ENCODE data around the gene TYW1B. TPM values are rescaled to one million over a fixed set of nuclear protein-coding genes. Genes with fewer than 3 reads are reported as not detected.
"Not testable (repeated sequence)": the region's sequence is repeated elsewhere in the genome, so short reads cannot be mapped to it uniquely, and the experiment has no call there.

TYW1B gene
- total RNA-seq, 1 donor from 2014 or later = 2.0 TPM

- H3K4me1 ChIP-seq (ENCODE audit: insufficient read depth, low read length); H3K27me3 Mint-ChIP-seq (ENCODE audit: low read depth, unreplicated experiment); H3K9me3 Mint-ChIP-seq (ENCODE audit: unreplicated experiment); H3K9ac ChIP-seq (ENCODE audit: low read length); FAIRE-seq; H4K20me1 ChIP-seq (ENCODE audit: insufficient read depth, low read length); H3K4me3 ChIP-seq (ENCODE audit: insufficient read depth, low read depth, low read length); H3K9me3 ChIP-seq (ENCODE audit: insufficient read depth, low read depth, low read length); H3K27ac Mint-ChIP-seq (ENCODE audit: unreplicated experiment); DNase-seq (ENCODE audit: low read depth); H3K36me3 Mint-ChIP-seq (ENCODE audit: low read depth, unreplicated experiment); H3K79me2 ChIP-seq (ENCODE audit: insufficient read depth, low read length); H3K36me3 ChIP-seq (ENCODE audit: insufficient read depth, low read length); H3K27me3 ChIP-seq (ENCODE audit: insufficient read depth, low read length); H3K27ac ChIP-seq (ENCODE audit: low read depth, low read length); H2AFZ ChIP-seq (ENCODE audit: low read depth, low read length); H3K4me2 ChIP-seq (ENCODE audit: low read length); H3K4me3 Mint-ChIP-seq (ENCODE audit: unreplicated experiment); H3K4me1 Mint-ChIP-seq (ENCODE audit: low read depth, unreplicated experiment): not testable (repeated sequence)
Observed at GRCh38 chr7:72675686-72676085, 152.3 kb downstream of the TYW1B start.

GRCh38 chr7:72674394-72674793 lies 153.6 kb downstream of the TYW1B start:
- Mint-ChIP-seq H3K9me3 (ENCODE audit: unreplicated experiment) (no peaks in the 10 kb centered on the region), H3K36me3 (ENCODE audit: low read depth, unreplicated experiment) (peaks cover 2% of the 10 kb centered on the region), H3K4me1 (ENCODE audit: low read depth, unreplicated experiment) (no peaks in the 10 kb centered on the region), H3K27ac (ENCODE audit: unreplicated experiment) (no peak overlapping the region), H3K4me3 (ENCODE audit: unreplicated experiment) (no peak overlapping the region), H3K27me3 (ENCODE audit: low read depth, unreplicated experiment) (no peaks in the 10 kb centered on the region)
- Histone ChIP-seq H3K4me1 (ENCODE audit: insufficient read depth, low read length) (no peaks in the 10 kb centered on the region), H3K27me3 (ENCODE audit: insufficient read depth, low read length) (no peaks in the 10 kb centered on the region), H3K9me3 (ENCODE audit: insufficient read depth, low read depth, low read length) (no peaks in the 10 kb centered on the region), H3K4me2 (ENCODE audit: low read length) (no peak overlapping the region), H4K20me1 (ENCODE audit: insufficient read depth, low read length) (no peaks in the 10 kb centered on the region), H3K36me3 (ENCODE audit: insufficient read depth, low read length) (no peaks in the 10 kb centered on the region), H2AFZ (ENCODE audit: low read depth, low read length) (no peak overlapping the region), H3K79me2 (ENCODE audit: insufficient read depth, low read length) (no peaks in the 10 kb centered on the region), H3K27ac (ENCODE audit: low read depth, low read length) (no peak overlapping the region), H3K4me3 (ENCODE audit: insufficient read depth, low read depth, low read length) (no peak overlapping the region), H3K9ac (ENCODE audit: low read length) (no peak overlapping the region)
- no peak for TF ChIP-seq EZH2 (IDR thresholded peaks at IDR 0.05; ENCODE audit: insufficient read depth, low read length)
- TF ChIP-seq, protein P1, sequence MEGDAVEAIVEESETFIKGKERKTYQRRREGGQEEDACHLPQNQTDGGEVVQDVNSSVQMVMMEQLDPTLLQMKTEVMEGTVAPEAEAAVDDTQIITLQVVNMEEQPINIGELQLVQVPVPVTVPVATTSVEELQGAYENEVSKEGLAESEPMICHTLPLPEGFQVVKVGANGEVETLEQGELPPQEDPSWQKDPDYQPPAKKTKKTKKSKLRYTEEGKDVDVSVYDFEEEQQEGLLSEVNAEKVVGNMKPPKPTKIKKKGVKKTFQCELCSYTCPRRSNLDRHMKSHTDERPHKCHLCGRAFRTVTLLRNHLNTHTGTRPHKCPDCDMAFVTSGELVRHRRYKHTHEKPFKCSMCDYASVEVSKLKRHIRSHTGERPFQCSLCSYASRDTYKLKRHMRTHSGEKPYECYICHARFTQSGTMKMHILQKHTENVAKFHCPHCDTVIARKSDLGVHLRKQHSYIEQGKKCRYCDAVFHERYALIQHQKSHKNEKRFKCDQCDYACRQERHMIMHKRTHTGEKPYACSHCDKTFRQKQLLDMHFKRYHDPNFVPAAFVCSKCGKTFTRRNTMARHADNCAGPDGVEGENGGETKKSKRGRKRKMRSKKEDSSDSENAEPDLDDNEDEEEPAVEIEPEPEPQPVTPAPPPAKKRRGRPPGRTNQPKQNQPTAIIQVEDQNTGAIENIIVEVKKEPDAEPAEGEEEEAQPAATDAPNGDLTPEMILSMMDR (IDR thresholded peaks at IDR 0.05; ENCODE audit: insufficient read depth, low read depth, low read length) = no peak
- FAIRE-seq (no peak), DNase-seq (ENCODE audit: low read depth) (no peak)

DNA sequence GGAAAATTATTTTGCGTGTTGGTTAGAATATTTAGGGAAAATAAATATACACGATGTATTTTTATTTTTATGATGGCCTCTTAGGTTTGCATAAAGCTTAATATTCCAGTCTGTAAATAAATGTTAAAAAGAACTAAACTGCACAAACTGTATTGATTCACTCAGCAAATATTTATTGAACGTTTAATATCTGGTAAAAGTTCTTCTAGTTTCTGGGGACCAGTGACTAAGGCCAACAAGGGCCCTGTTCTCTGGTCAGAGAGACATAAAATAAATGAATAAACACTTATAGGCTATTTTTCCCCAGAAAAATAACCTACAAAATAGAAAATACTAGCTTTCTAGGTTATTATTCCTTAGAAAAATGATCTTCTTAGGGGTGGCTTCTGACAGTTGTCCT lies 157.2 kb downstream of the TYW1B start:
- DNase-seq (ENCODE audit: low read depth); H3K4me3 ChIP-seq (ENCODE audit: insufficient read depth, low read depth, low read length); H3K9ac ChIP-seq (ENCODE audit: low read length); H3K79me2 ChIP-seq (ENCODE audit: insufficient read depth, low read length); H3K9me3 Mint-ChIP-seq (ENCODE audit: unreplicated experiment); H2AFZ ChIP-seq (ENCODE audit: low read depth, low read length); H3K4me3 Mint-ChIP-seq (ENCODE audit: unreplicated experiment); FAIRE-seq; H3K4me1 Mint-ChIP-seq (ENCODE audit: low read depth, unreplicated experiment); H4K20me1 ChIP-seq (ENCODE audit: insufficient read depth, low read length); H3K36me3 ChIP-seq (ENCODE audit: insufficient read depth, low read length); H3K27ac ChIP-seq (ENCODE audit: low read depth, low read length); H3K4me1 ChIP-seq (ENCODE audit: insufficient read depth, low read length); H3K27me3 Mint-ChIP-seq (ENCODE audit: low read depth, unreplicated experiment); H3K27me3 ChIP-seq (ENCODE audit: insufficient read depth, low read length); H3K36me3 Mint-ChIP-seq (ENCODE audit: low read depth, unreplicated experiment); H3K4me2 ChIP-seq (ENCODE audit: low read length); H3K9me3 ChIP-seq (ENCODE audit: insufficient read depth, low read depth, low read length); H3K27ac Mint-ChIP-seq (ENCODE audit: unreplicated experiment): not testable (repeated sequence)

GRCh38 chr7:72668435-72668834 lies 159.6 kb downstream of the TYW1B start:
- H3K4me1 Mint-ChIP-seq (ENCODE audit: low read depth, unreplicated experiment); H3K4me3 ChIP-seq (ENCODE audit: insufficient read depth, low read depth, low read length); H3K4me2 ChIP-seq (ENCODE audit: low read length); H3K9ac ChIP-seq (ENCODE audit: low read length); H3K27ac Mint-ChIP-seq (ENCODE audit: unreplicated experiment); H3K4me3 Mint-ChIP-seq (ENCODE audit: unreplicated experiment); H3K9me3 ChIP-seq (ENCODE audit: insufficient read depth, low read depth, low read length); DNase-seq (ENCODE audit: low read depth); H3K27me3 ChIP-seq (ENCODE audit: insufficient read depth, low read length); H4K20me1 ChIP-seq (ENCODE audit: insufficient read depth, low read length); H3K9me3 Mint-ChIP-seq (ENCODE audit: unreplicated experiment); H3K4me1 ChIP-seq (ENCODE audit: insufficient read depth, low read length); H2AFZ ChIP-seq (ENCODE audit: low read depth, low read length); H3K27me3 Mint-ChIP-seq (ENCODE audit: low read depth, unreplicated experiment); H3K79me2 ChIP-seq (ENCODE audit: insufficient read depth, low read length); H3K36me3 ChIP-seq (ENCODE audit: insufficient read depth, low read length); H3K27ac ChIP-seq (ENCODE audit: low read depth, low read length); H3K36me3 Mint-ChIP-seq (ENCODE audit: low read depth, unreplicated experiment); FAIRE-seq: not testable (repeated sequence)

DNA sequence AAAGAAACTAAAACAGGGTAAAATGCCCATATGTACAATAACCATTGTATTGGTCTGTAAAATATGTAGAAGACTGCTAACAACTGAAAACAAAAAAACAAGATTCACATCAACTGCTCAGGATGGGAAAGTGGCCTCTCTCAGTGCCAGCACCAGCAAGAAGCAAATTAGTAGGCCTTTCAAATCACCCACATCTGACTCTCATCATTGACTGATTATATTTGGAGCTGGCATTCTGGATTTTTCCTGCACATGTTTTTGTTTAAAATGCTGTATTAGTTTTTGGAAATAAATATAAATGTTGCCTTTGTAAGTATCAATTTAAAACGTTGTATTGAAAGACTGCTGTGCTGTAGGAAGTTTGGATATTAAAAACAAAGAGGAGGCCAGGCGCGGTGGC lies 161.0 kb downstream of the TYW1B start:
- H4K20me1 ChIP-seq (ENCODE audit: insufficient read depth, low read length); DNase-seq (ENCODE audit: low read depth); H3K27me3 ChIP-seq (ENCODE audit: insufficient read depth, low read length); H3K79me2 ChIP-seq (ENCODE audit: insufficient read depth, low read length); H3K36me3 ChIP-seq (ENCODE audit: insufficient read depth, low read length); H3K36me3 Mint-ChIP-seq (ENCODE audit: low read depth, unreplicated experiment); H3K4me1 Mint-ChIP-seq (ENCODE audit: low read depth, unreplicated experiment); H3K4me2 ChIP-seq (ENCODE audit: low read length); H3K4me3 ChIP-seq (ENCODE audit: insufficient read depth, low read depth, low read length); H3K9me3 ChIP-seq (ENCODE audit: insufficient read depth, low read depth, low read length); H3K4me1 ChIP-seq (ENCODE audit: insufficient read depth, low read length); H3K4me3 Mint-ChIP-seq (ENCODE audit: unreplicated experiment); H2AFZ ChIP-seq (ENCODE audit: low read depth, low read length); H3K27me3 Mint-ChIP-seq (ENCODE audit: low read depth, unreplicated experiment); H3K27ac Mint-ChIP-seq (ENCODE audit: unreplicated experiment); H3K9ac ChIP-seq (ENCODE audit: low read length); FAIRE-seq; H3K9me3 Mint-ChIP-seq (ENCODE audit: unreplicated experiment); H3K27ac ChIP-seq (ENCODE audit: low read depth, low read length): not testable (repeated sequence)

Measured in astrocyte (in vitro differentiated cells and primary cell).